ENCODE measurements around the gene MEGF11.
"Not testable (repeated sequence)": the region's sequence is repeated elsewhere in the genome, so short reads cannot be mapped to it uniquely, and the experiment has no call there.

- TF ChIP-seq CTCF, POLR2A, POLR2AphosphoS5 (IDR thresholded peaks at IDR 0.05): not testable (repeated sequence)
Observed at GRCh38 chr15:65867933-65868332, 385.6 kb downstream of the MEGF11 start.
